ENCODE data around the gene PARVB. TPM values are rescaled to one million over a fixed set of nuclear protein-coding genes. Genes with fewer than 3 reads are reported as not detected.

The PARVB gene
- total RNA-seq, 1 donor from 2014 or later = 183 TPM

DNA sequence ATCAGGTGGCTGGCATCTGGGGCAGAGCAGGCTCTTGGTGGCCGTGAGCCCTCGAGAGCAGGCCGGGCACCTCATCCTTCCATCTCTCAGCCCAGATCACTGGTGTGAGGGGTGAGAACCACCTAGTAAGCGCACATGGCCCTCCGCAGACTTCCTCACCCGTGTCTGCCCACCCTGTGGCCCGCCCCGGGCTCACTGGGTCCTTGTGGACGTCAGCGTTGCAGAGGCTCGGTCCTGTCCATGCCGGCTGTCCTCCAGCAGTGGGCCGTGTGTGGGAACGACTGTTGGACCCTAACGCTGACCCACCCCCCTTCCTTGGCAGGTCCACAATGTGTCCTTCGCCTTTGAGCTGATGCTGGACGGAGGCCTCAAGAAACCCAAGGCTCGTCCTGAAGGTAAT is 139.4 kb downstream of the PARVB start:
- intact Hi-C loops (cut with micrococcal nuclease) = no loop called here
- ATAC-seq (no peak), DNase-seq (no peak)

DNA sequence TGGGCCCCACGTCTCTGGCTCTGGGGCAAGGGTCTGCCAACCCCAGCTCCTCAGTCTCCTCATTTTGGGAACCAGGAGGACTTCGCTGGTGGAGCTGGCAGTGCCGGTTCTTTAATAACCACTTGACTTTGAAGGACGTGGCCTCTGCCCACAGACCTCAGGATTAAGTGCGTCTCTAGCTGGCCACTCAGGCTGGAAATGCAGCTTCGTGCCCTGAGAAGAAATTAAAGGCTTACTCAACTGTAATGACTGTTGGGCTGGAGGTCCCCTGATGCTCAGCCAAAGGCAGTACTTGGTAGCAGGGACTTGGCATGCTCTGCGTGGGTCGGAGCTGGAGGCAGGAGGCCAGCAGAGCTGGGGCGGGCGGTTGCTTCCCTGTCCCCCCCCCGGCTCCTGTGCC is 139.9 kb downstream of the PARVB start:
- intact Hi-C loops (cut with micrococcal nuclease) = no loop called here
- ATAC-seq (peak; percentile 30), DNase-seq (no peak)

DNA sequence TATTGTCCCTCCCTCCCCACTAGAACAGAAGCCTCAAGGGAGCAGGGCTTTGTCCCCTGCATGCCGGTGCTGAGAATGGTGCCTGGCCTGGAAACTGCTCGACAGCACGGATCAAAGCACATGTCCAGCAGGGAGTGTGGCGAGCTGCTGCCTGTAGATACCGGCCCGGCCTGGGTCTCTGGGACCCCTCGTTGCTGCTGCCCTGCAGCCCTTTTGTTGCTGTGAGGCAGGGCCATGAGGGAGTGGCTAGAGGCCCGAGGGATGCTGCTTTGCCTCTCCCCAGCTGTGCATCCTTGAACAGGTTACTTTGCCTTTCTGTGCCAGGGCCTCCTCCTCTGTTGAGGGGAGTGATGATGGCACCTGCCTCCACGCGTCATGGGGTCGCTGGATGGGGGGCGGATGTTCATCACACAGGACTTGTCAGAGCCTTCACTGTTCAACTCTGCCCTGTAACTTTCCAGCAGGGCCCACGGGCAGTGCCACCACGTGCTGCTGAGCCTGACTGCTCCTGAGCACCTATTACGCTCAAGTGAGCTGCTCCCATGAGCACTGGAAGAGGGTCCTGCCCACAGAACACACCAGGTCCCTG is 141.3 kb downstream of the PARVB start:
- ATAC-seq = no peak
- intact Hi-C loops (cut with micrococcal nuclease) = no loop called here
- no peak for DNase-seq

DNA sequence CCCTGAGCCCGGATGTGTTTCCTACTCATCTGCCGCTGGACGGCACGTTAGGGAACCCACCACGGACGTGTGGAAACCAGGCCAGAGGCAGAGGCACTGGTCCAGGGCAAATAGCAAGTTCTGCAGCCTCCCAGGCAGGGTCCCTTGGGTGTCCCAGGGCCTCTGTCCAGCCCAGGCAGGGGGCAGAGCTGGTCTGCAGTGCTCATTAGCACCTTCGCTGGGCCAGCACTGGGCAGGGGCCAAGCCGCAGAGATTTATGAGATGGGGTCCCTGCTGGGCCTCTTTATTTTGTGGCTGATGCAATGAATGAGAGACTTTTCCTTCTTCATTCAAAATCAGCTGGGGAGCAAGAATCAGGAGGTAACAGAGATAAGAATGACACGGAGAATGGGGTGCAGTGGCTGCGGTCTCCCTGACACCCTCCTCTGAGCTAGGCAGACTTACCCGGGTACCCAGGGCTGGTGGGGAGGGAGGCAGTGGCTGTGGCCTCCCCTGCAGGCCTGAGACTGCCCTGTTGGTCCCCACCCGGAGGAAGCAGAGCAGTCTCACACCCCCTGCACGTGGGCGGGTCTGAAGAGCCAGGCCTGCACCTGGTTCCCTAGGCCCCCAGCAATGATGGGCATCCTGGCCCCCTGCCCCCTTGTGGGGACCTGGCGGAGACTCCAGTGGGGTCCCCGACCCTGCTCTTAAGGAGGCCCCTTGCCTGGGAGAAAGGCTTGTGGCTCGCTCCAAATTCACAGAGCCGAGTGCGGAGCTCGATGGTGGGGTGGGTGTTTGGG is 142.6 kb downstream of the PARVB start:
- intact Hi-C loops (cut with micrococcal nuclease) = no loop called here
- no peak for ATAC-seq
- no peak for DNase-seq

DNA sequence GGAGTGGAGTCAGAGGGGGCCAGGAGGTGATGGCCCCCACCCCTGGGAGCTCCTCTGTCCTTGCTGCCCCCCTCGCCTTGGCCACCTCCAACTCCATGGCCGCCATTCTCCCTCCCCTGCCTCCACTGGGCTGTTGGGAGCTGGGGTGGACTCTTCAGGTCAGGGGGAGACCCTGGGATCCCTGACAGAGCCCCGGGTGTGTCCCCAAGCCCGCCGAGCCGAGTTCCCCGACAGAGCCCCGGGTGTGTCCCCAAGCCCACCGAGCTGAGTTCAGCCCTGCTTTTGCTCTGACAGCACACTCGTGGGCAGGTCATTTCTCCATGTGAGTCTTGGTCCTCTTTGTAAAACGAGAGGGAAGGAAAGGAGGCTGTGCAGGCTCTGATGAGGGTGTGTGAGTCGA is 143.4 kb downstream of the PARVB start:
- no peak for ATAC-seq
- intact Hi-C loops (cut with micrococcal nuclease) = no loop called here
- no peak for DNase-seq

DNA sequence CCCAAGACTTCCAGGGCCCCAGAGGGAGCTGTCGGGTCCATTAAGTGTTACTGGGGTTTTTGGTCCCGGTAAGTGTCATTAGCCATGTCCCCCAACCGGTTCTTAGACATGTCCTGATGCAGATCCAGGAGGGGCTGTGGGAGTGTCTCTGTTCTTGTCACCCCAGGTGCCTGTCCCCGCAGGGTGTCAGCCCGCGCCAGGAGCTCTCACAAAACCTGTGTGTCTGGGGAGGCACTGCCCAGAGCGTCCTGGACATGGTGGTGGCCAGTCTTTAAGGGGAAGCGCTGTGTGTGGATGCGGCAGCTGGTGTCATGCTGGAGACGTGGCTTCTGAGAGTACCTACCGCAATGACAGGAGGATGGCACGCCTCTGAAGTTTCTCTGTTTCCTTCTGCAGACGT is 144.1 kb downstream of the PARVB start:
- no peak for DNase-seq
- no peak for ATAC-seq
- intact Hi-C loops (cut with micrococcal nuclease) = no loop called here

DNA sequence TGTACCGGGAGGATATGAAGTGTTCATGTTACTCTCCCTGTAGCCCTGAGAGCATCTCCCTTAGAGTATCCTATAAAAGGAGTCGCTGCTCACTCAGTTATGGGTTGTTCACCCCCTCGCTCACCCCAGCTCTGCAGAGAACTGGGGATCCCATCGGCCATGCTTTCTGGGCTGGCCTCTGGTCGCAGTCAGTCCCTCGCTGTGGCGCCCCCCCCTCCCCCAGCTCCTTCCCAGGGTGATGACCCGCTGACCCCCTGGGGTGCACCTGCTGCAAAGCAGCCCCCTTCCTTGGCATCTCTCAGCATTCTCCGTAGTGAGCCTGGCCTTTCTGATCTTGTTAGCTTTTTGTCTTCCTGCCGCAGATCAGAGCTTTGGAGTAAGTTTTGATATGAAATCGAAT is 146.4 kb downstream of the PARVB start:
- DNase-seq = no peak
- intact Hi-C loops (cut with micrococcal nuclease) = no loop called here
- ATAC-seq = no peak

DNA sequence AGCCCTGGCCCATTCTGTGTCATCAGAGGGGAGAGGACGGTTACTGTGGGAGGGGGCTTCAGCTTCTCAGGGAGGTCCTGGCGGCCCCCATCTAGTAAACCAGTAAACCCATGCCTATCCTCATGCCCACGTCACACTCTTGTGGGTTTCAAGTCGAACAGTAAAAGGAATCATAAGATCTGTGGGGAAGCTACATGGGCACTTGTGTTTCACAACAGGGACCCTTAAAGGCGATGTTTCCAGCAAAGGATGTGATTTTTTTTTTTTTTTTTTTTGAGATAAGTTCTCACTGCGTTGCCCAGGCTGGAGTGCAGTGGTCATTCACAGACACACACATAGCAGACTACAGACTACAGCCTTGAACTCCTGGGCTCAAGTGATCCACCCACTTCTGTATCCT is 147.5 kb downstream of the PARVB start:
- ATAC-seq (no peak), DNase-seq (no peak)
- intact Hi-C loops (cut with micrococcal nuclease) = no loop called here

DNA sequence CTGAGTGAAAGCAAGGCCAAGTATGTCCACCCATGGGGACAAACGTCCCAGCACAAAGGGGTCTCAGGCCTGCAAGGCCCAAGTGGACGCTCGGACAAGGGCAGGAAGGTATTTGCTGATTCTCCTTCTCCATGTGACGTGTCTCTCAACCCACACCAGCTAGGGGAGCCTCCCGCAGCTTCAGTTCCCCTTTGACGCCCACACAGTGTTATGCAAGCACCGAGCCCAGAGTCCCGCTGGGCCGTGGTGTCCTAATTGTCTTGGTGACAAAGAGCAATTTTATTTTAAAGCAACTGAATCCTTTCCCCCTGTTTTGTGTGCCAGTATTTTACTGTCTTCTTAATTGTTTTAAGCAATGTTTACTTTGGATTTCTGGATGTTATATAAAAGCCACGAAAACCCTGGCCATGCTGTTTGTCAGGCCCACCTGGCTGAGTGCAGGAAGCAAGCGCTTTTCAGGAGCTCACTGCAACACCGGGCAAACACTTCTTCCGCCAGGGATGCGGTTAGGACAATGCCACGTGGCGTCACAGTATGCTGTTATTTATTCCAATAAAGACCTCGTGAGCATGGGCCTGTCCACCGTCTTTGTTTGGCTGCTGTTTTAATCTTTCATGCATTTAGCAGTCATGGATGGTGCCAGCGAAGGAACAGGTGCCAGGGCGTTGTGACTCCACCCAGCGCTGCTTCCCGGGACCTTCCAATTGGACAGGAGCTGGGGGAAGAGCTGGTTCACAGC is 148.4 kb downstream of the PARVB start:
- intact Hi-C loops (cut with micrococcal nuclease) = no loop called here
- ATAC-seq (peak; percentile 70), DNase-seq (peak; percentile 73)

DNA sequence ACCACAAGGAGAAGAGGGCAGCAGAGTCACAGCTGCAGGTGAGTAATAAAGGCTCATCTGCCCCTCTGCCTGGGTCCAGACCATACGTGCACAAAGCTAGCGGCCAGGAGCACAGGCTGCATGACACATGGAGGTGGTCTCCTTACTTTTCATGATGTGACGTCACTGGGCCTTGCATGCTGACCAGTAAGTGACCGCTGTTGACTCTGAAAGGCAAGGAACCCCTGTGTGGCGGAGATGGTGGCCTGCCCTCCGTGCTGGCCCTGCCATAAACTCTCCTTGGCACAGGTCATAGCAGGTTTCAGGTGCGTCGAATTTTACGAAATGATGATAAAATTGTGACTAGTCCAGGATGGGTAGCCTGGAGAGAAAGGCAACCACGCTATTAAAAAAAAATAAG is 149.1 kb downstream of the PARVB start:
- DNase-seq (no peak), ATAC-seq (no peak)
- intact Hi-C loops (cut with micrococcal nuclease) = no loop called here

DNA sequence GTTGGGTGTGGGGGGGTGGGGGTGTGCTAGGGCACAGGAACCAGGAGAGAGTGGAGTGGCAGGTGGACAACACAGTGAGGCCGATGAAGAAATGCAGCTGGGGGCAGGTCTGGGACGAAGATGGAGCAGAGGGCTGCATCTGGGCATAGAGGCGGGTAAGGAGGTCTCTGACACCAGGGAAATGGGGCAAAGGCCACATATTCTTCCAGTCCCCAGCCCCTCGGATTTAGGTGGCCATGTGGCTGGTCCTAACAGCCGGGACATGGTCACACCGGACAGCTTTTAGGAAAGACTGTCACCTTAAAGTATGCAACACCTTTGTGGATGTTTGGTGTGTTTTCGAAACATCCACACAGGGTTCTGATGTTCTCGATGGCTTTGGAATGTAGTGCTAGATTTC is 151.6 kb downstream of the PARVB start:
- ATAC-seq (no peak), DNase-seq (no peak)
- intact Hi-C loops (cut with micrococcal nuclease) = no loop called here

DNA sequence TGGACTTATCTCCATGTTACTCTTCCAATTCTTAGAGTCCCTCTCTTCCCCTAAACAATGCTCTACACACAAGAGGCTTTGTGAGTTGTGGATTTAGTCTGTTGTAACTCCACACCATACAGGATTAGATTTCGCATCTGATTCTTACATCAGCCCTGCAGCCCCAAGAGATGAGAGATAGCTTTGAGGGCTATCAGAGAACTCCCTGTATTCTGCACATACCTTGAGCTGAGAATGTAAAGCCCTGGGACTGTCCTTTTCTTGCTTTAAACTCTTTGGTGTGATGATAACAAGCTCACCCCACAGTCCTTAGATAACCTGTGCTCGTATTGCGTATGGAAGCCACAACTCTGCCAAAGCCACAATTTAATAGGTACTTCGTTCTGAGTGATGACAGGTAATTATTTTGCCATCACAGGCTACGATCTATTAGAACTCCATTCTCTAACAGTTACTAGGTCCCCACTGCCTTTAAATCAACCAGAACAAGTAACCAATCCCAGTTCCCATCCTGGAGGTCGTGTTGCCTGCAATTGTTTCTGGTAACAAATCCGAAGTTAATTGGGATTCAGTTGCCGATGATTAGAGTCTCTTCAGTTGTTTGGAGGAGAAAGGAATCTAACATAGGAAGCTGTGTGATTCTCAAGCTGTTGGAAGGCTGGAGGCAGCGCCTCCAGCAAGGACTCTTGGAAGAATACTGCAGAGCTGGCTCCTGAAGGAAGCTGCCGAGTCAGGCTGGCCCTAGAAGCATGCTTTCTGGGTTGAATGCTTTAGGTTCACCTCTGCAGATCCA is 155.3 kb downstream of the PARVB start:
- intact Hi-C loops (cut with micrococcal nuclease) = no loop called here
- ATAC-seq = no peak

DNA sequence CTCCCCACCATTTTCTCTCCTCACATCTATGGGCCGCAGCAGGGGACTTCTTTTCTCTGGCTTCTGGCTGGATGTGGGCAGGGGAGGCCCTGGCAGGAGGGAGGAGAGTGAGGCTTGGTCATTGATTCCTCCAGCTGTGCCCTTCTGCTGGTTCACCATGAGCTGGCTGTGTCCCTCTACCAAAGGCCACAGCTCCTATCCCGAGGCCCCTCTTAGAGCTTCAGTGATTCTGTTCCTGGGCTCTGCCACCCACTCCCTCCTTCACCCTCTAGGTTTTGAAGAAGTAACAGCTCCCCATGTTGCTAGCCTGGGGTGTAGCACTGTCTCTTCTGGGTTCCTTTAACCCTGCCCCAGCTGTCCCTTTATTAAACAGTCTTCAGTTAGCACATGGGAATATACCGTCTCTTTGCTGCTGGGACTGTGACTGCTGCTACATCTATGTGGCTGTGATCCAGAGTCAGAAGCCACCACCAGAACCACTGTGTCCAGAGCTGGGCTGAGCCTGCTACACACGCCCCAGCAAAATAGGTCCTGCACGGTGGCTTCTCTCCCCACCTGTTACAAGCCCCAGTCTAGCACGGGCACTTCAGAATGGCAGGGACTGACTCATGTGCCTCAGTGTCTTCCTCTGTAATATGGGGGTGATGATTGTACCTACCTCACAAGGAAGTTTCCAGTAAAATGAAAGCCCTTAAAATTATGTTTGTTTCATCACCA is 156.0 kb downstream of the PARVB start:
- DNase-seq (no peak), ATAC-seq (no peak)
- intact Hi-C loops (cut with micrococcal nuclease) = no loop called here

More for the DNA sequence above, 155.3 kb downstream of the PARVB start:
- no peak for DNase-seq

DNA sequence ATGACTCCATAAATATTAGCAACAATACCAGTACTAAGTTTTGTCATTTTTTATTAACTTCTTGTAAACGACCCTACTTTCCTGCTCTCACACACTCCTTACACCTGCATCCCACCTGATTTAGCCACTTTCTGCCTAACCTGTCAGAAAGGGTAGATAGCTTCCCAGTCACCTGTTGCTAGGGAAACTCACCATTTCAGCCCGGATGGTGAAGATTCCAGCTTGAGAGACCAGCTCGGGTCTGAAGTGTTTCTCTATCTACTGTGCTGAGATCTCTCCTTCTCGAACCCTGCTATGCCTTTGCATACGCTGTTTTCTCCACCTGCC is 156.6 kb downstream of the PARVB start, which contains the start of gene PARVG:
Gene PARVG (plus strand): TSS at position 220 of the 327 bp plus-strand sequence. CDS start 2,405 bp downstream, outside the sequence.
- ATAC-seq (no peak), DNase-seq (no peak)
- intact Hi-C loops (cut with micrococcal nuclease) = no loop called here

DNA sequence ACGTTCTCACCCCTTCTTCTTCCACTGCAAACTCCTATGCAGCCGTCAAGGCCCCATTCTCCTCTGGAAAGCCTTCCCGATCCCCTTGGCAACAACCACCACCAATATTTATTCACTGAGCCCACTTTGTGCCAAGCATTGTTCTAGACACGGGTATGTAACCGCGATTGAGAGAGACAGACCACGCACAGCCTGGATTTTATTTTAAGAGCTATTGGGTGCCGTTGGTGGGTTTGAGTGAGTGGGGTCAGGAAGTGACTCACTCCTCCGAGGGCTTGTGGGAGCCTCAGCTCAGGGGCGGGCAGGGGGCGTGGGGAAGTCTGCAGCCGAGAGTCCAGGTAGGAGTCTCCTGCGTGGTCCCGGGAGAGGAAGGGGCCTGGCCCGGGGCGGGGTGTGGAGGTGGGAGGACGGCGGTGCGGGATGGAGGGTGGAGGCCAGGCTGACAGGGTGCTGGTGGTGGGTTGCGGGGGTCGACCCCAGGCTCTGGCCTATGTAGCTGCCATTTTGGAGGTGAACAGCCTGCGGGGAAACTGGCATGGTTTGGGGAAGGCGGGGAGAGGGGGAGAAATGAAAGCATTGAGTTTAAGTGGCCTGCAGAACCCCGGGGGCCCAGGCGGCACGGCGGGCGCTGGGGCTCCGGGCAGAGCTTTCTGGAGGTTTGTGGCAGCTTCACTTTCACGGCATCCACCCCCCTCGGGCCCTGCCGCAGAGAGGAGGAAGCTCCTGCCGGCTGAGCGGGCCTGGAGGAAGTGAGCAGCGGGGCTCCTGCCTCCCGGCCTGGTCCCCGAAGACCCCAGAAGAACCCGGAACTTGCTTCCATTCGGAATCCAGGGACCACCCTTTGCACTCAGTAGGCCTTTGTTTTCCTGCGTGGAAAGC is 157.2 kb downstream of the PARVB start:
- intact Hi-C loops (cut with micrococcal nuclease) = no loop called here
- peak; percentile 63 for ATAC-seq
- peak; percentile 60 for DNase-seq

DNA sequence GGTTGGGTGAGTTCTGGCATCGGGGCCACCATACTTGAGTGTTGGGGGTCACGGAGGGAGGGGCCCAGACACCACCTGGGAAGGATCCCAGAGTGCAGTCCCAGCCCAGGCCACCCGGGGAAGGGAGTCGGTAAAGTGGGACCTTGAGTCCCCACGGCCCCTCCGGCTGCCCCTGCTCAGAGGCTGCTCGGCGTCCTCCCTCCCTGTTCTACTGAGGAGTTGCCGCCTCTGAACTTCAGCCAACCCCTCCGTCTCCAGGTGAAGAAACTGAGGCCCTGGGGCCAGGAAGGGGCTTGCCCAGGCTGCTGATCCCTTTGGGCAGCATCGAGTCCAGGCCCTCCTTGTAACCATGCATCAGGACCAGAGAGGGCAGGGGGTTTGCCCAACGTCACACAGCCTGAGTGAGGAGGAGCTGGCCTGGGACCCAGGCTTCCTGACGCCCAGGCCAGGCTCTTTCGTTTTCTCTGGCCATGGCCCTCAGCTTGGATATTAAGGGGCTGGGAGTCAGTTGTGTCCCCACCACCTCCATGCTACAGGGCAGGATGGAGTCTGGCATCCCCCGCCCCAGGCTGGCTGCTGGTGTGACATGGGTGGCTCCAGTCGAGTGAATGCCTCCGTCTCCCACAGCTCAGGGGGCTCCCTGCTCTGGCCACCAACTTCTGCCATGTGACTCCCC is 157.9 kb downstream of the PARVB start:
- ATAC-seq = peak; percentile 23
- no peak for DNase-seq
- intact Hi-C loops (cut with micrococcal nuclease) = no loop called here

DNA sequence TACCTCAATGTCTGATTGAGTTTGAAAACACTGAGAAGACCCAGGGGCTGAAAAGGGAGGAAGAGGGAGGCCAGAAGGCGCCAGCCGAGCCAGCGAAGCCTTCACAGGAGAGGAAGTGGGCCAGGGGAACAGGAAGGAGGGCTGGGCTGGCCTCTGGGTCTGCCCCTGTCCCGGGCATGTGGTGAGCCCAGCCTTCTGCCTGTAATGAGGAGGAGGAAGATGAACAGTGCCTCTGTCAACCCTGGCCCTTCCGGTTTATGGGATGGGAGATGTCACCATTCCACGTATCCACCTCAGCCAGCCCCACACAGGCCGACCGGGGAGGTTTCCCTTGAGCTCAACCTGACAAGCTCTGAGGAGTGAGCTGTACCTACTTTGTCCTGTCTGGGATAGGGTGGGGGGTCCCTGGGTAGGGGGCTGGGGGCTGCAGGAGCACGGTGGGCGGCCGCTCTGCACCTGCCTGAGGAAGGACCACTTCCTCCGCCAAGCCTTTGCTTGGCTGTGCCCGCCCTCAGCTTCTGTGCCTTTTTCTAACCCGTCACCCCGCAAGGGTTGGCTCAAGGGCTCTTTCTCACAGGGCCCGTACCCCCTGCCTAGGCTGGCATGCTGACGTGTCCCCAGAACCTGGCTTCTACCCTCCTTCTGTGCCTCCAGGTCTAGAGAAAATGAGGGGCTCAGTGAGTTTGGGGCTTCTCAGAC is 158.6 kb downstream of the PARVB start:
- DNase-seq = peak; percentile 68
- intact Hi-C loops (cut with micrococcal nuclease) = no loop called here
- ATAC-seq = peak; percentile 82

All from left ventricle myocardium superior (tissue), 1 donor.